Adrenal gland (tissue), 5 donors: ENCODE measurements around the gene RETSAT.

Experiments used
- POLR2A ChIP-seq, 2 donors: fragments of 450-650 bp; IDR thresholded peaks; one replicate each; pipeline ENCODE4 v1.6.1; 2017; ENCODE audit warnings: antibody characterized with exemption in 2 of 2, mild to moderate bottlenecking in 2 of 2, moderate library complexity in 1 of 2
- TF ChIP-seq, protein P1 (sequence below), 6 experiments: fragments of 450-650 bp in 4 of 6; fragments of 200-600 bp in 2 of 6; sonication (generic) in 1 of 6; IDR thresholded peaks; 1 replicate in 5 of 6; 2 replicates in 1 of 6; pipeline versions ENCODE4 v1.5.1 to v1.8.0; 2016 to 2021; ENCODE audit warnings: antibody characterized with exemption in 6 of 6, mild to moderate bottlenecking in 2 of 6, moderate library complexity in 1 of 6
- donor health status: DM: no; HTN: no; CAD: no.

DNA sequence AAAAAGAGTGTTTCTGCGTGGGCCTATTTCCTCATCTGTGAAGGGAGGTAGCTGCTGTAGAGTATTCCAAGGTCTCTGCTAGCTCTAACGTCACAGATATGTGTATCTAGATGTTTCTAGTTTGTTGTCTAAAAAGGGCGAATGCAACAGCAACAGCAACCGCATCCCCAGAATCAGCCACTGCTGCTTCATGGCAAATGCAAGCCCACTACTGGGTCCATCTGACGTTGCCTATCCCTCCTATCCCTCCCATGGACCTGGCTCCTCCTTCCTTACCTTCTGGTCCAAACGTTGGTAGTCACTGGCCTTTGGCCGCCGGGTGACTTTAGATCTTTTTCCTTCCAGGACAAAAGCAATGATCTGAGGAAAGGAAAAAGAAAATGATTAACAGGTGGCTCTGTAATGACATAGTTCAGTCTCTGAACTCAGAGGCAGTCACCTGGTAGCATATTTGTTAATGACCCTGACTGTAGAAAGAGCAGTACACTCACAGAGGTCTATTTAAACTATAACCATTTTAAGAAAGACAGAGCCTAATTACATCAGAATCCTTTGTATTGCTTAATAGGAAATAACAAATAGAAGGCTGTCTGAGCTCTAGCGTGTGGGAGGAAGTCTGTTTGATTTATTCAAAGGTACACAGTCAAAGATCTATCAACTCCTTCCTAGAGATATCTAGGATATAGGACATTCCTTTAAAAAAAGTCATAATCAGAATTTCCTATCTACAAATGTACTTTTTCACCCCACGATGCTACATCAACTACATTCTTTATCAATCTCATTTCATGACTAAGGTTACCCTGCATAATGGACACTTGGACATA, 29.5 kb downstream of the RETSAT start:
- TF ChIP-seq, protein P1, sequence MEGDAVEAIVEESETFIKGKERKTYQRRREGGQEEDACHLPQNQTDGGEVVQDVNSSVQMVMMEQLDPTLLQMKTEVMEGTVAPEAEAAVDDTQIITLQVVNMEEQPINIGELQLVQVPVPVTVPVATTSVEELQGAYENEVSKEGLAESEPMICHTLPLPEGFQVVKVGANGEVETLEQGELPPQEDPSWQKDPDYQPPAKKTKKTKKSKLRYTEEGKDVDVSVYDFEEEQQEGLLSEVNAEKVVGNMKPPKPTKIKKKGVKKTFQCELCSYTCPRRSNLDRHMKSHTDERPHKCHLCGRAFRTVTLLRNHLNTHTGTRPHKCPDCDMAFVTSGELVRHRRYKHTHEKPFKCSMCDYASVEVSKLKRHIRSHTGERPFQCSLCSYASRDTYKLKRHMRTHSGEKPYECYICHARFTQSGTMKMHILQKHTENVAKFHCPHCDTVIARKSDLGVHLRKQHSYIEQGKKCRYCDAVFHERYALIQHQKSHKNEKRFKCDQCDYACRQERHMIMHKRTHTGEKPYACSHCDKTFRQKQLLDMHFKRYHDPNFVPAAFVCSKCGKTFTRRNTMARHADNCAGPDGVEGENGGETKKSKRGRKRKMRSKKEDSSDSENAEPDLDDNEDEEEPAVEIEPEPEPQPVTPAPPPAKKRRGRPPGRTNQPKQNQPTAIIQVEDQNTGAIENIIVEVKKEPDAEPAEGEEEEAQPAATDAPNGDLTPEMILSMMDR (IDR thresholded peaks at IDR 0.05), result no peak
- TF ChIP-seq POLR2A (IDR thresholded peaks at IDR 0.05), result no peak
